ENCODE results near the gene GSTO1.

Gene GSTO1

DNA sequence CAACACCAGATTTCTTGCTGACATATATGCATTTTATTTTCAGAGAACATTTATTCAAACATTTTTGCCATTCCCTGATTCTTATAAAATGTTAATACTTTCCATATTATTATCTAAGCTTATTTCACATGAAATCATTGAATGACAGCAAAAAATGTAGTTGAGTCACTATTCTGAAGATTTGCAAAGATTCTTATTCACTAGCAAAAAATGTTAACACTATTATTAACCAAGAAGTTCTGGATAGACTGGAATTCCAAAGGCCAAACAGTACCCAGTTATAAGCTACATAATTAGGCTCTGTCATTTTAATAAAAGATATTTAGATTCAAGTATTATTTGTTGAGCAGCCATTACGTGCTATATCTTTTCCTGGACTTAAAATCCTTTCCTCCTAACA, 18.6 kb downstream of the GSTO1 start:
- DNase-seq (ENCODE audit: insufficient read length, low spot score): no peak
- FAIRE-seq: no peak
- TF ChIP-seq POLR2AphosphoS5 (IDR thresholded peaks at IDR 0.05; ENCODE audit: low read depth, low read length) (no peak), SPI1 (IDR thresholded peaks at IDR 0.05; ENCODE audit: low read depth, low read length) (no peak), POU2F2 (IDR thresholded peaks at IDR 0.05; ENCODE audit: low read depth, low read length) (no peak), TAF1 (IDR thresholded peaks at IDR 0.05; ENCODE audit: low read depth, low read length) (no peak), PAX5 (IDR thresholded peaks at IDR 0.05; ENCODE audit: insufficient read depth, low read length, severe bottlenecking) (no peak), POLR2A (IDR thresholded peaks at IDR 0.05; ENCODE audit: low read depth, low read length) (no peak)

DNA sequence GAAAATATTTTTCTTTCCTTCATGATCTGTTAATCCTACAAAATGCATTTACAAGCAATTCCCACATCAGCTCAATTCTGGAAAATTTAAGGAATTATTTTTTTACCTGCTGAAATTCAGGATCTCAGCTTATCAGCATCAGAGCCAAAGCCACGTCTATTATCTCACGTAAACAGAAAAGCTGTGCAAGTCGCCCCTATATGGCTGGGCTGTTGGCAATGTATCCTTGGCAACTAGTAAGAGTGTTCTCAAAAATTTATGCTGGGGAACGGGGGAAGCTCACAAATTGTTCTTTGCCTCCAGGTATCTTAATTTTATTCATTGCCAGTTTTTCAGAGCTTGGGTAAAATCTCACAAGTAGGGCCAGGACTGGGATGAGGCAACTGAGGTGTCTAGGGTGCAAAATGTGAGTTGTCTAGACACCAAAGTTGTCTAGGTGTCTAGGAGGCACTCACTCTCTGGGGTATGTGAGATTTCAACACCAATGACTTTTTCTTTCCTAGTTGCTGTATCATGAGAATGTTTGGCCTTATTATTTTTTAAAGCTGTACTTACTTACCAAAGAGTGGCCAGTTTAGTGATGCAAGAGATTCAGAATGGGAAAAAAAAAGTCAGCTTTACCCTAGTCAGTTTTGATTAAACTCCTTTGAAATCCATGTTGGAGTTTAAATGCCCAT, 19.3 kb downstream of the GSTO1 start:
- no peak for FAIRE-seq
- DNase-seq (ENCODE audit: insufficient read length, low spot score): no peak
- TF ChIP-seq POU2F2 (IDR thresholded peaks at IDR 0.05; ENCODE audit: low read depth, low read length): no peak

DNA sequence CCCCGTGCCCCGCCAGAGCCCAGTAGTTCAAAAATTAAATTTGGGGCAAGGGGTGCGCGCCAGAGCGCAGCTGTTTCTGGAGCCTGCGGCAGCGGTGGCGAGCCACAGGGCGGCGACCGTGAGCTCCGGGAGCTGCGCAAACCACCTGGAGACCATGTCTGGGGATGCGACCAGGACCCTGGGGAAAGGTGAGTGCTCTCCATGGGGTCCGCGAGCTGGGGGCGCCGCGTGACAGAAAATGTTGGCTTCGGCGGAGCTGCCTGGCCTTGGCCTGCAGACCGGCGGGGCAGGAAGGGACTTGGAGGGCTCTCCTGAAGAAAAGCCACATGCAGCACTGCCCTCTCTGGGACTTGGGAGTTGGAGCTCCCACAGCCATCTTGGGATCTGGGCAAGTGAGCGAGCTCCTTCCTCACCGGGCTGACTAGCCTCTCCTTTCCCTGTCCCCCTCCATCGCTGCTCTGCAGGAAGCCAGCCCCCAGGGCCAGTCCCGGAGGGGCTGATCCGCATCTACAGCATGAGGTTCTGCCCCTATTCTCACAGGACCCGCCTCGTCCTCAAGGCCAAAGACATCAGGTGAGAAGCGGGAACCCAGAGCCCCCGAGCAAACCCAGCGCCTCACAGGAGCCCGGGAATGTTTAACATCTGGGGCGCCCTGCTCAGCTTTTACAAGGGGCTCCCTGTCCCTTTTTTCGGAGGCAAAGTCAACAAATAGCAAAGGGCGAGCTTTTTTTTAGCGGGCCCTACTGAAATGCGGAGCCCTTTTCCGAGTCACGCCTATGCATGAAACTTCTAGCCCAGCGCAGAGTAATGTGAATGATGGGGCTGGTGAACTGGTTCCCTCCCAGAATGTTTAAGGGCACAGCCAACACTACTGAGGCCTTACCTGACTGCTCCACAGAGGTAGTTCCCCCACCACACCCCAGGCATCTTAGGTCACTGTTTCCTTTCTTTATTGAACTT, 20.4 kb downstream of the GSTO1 start:
- TF ChIP-seq POU2F2 (IDR thresholded peaks at IDR 0.05; ENCODE audit: low read depth, low read length): no peak
- no peak for TF ChIP-seq TAF1 (IDR thresholded peaks at IDR 0.05; ENCODE audit: low read depth, low read length)
- no peak for TF ChIP-seq SPI1 (IDR thresholded peaks at IDR 0.05; ENCODE audit: low read depth, low read length)
- TF ChIP-seq PAX5 (IDR thresholded peaks at IDR 0.05; ENCODE audit: insufficient read depth, low read length, severe bottlenecking): no peak
- no peak for TF ChIP-seq POLR2A (IDR thresholded peaks at IDR 0.05; ENCODE audit: low read depth, low read length)
- no peak for TF ChIP-seq POLR2AphosphoS5 (IDR thresholded peaks at IDR 0.05; ENCODE audit: low read depth, low read length)
- FAIRE-seq (peak; percentile 72), DNase-seq (ENCODE audit: insufficient read length, low spot score) (peak; percentile 60)

DNA sequence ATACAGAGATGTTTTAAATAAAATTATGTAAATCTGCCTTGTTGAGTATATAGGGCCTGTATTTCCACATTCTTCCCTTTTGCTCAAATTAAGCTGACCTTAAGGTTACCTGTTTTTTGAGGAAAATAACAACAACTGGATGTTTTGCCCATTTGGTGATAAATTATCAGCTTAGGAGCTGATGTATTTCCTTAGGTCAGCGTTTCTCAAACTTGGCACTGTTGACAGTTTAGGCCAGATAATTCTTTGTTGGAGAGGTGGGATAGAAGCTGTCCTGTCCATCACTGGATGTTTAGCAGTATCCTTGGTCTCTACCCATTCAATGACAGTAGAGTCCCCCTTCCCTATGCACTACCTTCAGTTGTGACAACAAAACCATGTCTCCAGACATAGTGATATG, 21.5 kb downstream of the GSTO1 start:
- no peak for FAIRE-seq

DNA sequence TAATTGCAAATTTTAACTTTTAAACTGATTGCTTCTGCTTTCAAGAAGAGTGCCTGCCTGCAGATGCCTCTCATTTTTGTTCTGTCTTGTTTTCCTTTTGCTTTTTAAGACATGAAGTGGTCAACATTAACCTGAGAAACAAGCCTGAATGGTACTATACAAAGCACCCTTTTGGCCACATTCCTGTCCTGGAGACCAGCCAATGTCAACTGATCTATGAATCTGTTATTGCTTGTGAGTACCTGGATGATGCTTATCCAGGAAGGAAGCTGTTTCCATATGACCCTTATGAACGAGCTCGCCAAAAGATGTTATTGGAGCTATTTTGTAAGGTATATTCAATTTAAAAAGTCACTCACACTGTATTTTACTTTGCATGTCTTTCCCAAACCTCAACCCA, 23.1 kb downstream of the GSTO1 start:
- DNase-seq (ENCODE audit: insufficient read length, low spot score): no peak
- FAIRE-seq: no peak
- TF ChIP-seq TAF1 (IDR thresholded peaks at IDR 0.05; ENCODE audit: low read depth, low read length) (no peak), SPI1 (IDR thresholded peaks at IDR 0.05; ENCODE audit: low read depth, low read length) (no peak), POLR2AphosphoS5 (IDR thresholded peaks at IDR 0.05; ENCODE audit: low read depth, low read length) (no peak), POU2F2 (IDR thresholded peaks at IDR 0.05; ENCODE audit: low read depth, low read length) (no peak), POLR2A (IDR thresholded peaks at IDR 0.05; ENCODE audit: low read depth, low read length) (no peak), PAX5 (IDR thresholded peaks at IDR 0.05; ENCODE audit: insufficient read depth, low read length, severe bottlenecking) (no peak)

More for the DNA sequence above, 21.5 kb downstream of the GSTO1 start:
- no peak for TF ChIP-seq PAX5 (IDR thresholded peaks at IDR 0.05; ENCODE audit: insufficient read depth, low read length, severe bottlenecking)
- no peak for TF ChIP-seq POU2F2 (IDR thresholded peaks at IDR 0.05; ENCODE audit: low read depth, low read length)
- TF ChIP-seq POLR2AphosphoS5 (IDR thresholded peaks at IDR 0.05; ENCODE audit: low read depth, low read length): no peak
- TF ChIP-seq POLR2A (IDR thresholded peaks at IDR 0.05; ENCODE audit: low read depth, low read length): no peak
- no peak for TF ChIP-seq SPI1 (IDR thresholded peaks at IDR 0.05; ENCODE audit: low read depth, low read length)
- no peak for TF ChIP-seq TAF1 (IDR thresholded peaks at IDR 0.05; ENCODE audit: low read depth, low read length)
- no peak for DNase-seq (ENCODE audit: insufficient read length, low spot score)

DNA sequence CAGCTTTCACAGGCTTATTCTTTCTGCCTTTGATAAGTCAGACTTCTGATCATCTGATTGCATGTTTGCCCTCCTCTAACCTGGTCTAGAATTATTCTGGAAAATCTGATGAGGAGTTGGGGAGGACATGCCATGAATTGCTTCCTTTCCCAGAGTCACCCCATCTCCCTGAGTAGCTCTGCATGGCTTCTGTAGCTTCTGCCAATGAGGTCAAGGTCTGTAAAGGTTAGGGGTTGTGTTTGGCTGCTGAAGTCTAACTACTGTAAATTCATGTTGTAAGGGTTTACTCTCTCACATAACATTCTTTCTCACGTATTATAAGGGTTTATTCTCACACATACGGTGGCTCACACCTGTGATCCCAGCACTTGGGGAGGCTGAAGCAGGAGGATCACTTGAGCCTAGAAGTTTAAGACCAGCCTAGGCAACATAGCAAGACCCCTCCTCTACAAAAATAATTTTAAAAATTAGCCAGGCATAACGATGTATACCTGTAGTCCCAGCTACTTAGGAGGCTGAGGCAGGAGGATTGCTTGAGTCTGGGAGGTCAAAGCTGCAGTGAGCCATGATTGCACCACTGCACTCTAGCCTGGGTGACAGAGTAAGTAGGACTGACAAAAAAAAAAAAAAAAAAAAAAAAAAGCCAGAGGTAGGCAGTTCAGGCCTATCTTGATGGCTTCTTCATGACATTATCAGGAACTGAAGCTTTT, 25.0 kb downstream of the GSTO1 start:
- DNase-seq (ENCODE audit: insufficient read length, low spot score): no peak
- TF ChIP-seq PAX5 (IDR thresholded peaks at IDR 0.05; ENCODE audit: insufficient read depth, low read length, severe bottlenecking) (no peak), SPI1 (IDR thresholded peaks at IDR 0.05; ENCODE audit: low read depth, low read length) (no peak), POLR2A (IDR thresholded peaks at IDR 0.05; ENCODE audit: low read depth, low read length) (no peak), TAF1 (IDR thresholded peaks at IDR 0.05; ENCODE audit: low read depth, low read length) (no peak), POU2F2 (IDR thresholded peaks at IDR 0.05; ENCODE audit: low read depth, low read length) (no peak), POLR2AphosphoS5 (IDR thresholded peaks at IDR 0.05; ENCODE audit: low read depth, low read length) (no peak)
- no peak for FAIRE-seq

DNA sequence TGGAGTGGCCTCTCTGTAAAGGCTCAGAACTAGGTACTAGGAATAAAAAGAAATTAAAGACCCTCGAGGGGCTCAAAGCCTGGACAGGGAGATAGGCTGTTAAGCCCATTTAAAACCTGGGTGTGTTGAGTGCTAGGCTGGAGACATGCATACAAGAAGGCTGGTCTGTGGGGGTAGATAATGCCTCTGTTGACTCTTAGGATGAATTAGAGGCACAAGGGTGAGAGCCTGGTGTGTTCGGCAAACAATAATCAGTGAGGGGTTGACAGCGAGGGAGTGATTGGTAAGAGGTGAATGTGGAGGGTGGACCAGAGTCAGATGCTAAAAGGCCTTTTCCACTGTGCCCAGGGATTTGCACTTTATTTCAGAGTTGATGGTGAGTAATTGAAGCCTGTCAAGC, 27.0 kb downstream of the GSTO1 start:
- TF ChIP-seq TAF1 (IDR thresholded peaks at IDR 0.05; ENCODE audit: low read depth, low read length) (no peak), POLR2AphosphoS5 (IDR thresholded peaks at IDR 0.05; ENCODE audit: low read depth, low read length) (no peak), POLR2A (IDR thresholded peaks at IDR 0.05; ENCODE audit: low read depth, low read length) (no peak), PAX5 (IDR thresholded peaks at IDR 0.05; ENCODE audit: insufficient read depth, low read length, severe bottlenecking) (no peak), POU2F2 (IDR thresholded peaks at IDR 0.05; ENCODE audit: low read depth, low read length) (no peak), SPI1 (IDR thresholded peaks at IDR 0.05; ENCODE audit: low read depth, low read length) (no peak)
- FAIRE-seq: no peak
- DNase-seq (ENCODE audit: insufficient read length, low spot score): no peak

DNA sequence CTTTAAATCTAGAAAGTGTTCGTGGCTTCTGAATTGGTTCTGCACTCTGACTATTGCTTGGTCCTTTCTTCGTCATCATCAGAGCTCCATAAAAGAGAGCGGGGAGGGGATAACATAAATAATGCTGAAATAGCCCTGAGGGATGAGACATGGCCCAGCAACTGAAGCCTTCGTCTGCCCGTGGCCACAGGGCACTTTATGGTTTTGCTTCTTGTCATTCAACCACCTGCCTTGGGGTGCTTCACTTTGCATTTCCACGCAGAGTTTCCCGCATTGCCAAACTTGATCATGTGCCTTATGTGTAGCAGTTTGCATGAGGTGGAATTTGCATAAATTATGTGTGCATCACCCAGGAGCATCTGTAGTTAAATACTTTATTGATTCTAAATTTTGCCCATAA, 30.2 kb downstream of the GSTO1 start:
- TF ChIP-seq SPI1 (IDR thresholded peaks at IDR 0.05; ENCODE audit: low read depth, low read length): no peak
- no peak for TF ChIP-seq POLR2A (IDR thresholded peaks at IDR 0.05; ENCODE audit: low read depth, low read length)
- TF ChIP-seq TAF1 (IDR thresholded peaks at IDR 0.05; ENCODE audit: low read depth, low read length): no peak
- no peak for FAIRE-seq
- DNase-seq (ENCODE audit: insufficient read length, low spot score): no peak

DNA sequence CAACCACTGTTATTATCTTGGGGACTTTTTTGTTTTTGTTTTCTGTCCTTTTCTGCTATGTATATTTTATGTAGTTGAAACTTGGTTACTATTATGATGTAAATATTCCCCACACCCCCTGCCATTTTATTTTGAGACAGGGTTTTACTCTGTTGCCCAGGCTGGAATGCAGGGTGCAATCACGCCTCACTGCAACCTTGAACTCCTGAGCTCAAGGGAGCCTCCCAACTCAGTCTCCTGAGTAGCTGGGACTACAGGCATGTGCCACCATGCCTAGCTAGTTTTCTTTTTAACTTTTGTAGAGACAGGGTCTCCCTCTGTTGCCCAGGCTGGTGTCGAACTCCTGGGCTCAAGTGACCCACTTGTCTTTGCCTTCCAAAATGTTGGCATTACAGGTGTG, 32.2 kb downstream of the GSTO1 start:
- FAIRE-seq (no peak), DNase-seq (ENCODE audit: insufficient read length, low spot score) (no peak)
- TF ChIP-seq POLR2A (IDR thresholded peaks at IDR 0.05; ENCODE audit: low read depth, low read length): no peak
- TF ChIP-seq POLR2AphosphoS5 (IDR thresholded peaks at IDR 0.05; ENCODE audit: low read depth, low read length): no peak
- no peak for TF ChIP-seq TAF1 (IDR thresholded peaks at IDR 0.05; ENCODE audit: low read depth, low read length)
- TF ChIP-seq POU2F2 (IDR thresholded peaks at IDR 0.05; ENCODE audit: low read depth, low read length): no peak
- no peak for TF ChIP-seq SPI1 (IDR thresholded peaks at IDR 0.05; ENCODE audit: low read depth, low read length)
- no peak for TF ChIP-seq PAX5 (IDR thresholded peaks at IDR 0.05; ENCODE audit: insufficient read depth, low read length, severe bottlenecking)

All from GM12891 (cell line).